ENCODE results near the gene C10orf53. TPM values are rescaled to one million over a fixed set of nuclear protein-coding genes. Genes with fewer than 3 reads are reported as not detected.
"Not testable (repeated sequence)": the region's sequence is repeated elsewhere in the genome, so short reads cannot be mapped to it uniquely, and the experiment has no call there.

The C10orf53 gene
- total RNA-seq, 2 experiments from 2014 or later, result not detected

GRCh38 chr10:49651917-49652316 is 27.5 kb upstream of the C10orf53 start:
- ChIA-PET POLR2A (no interaction called here), CTCF (no interaction called here)

GRCh38 chr10:49652421-49653272 is 26.8 kb upstream of the C10orf53 start:
- POLR2A ChIA-PET, result no interaction called here
- CTCF ChIA-PET, result no interaction called here

- CTCF ChIA-PET, result no interaction called here
- POLR2A ChIA-PET, result no interaction called here
Observed at GRCh38 chr10:49653273-49653929, 26.1 kb upstream of the C10orf53 start.

- ChIA-PET POLR2A (no interaction called here), CTCF (no interaction called here)
Observed at GRCh38 chr10:49654036-49654693, 25.3 kb upstream of the C10orf53 start.

- CTCF ChIA-PET, result no interaction called here
Observed at GRCh38 chr10:49655099-49655498, 24.4 kb upstream of the C10orf53 start.

GRCh38 chr10:49656845-49657493 is 22.5 kb upstream of the C10orf53 start:
- CTCF ChIA-PET, result no interaction called here

More at GRCh38 chr10:49655099-49655498, 24.4 kb upstream of the C10orf53 start:
- POLR2A ChIA-PET, result no interaction called here

GRCh38 chr10:49657606-49658005 is 21.8 kb upstream of the C10orf53 start:
- ChIA-PET CTCF (no interaction called here), POLR2A (no interaction called here)

More at GRCh38 chr10:49656845-49657493, 22.5 kb upstream of the C10orf53 start:
- POLR2A ChIA-PET, result no interaction called here

GRCh38 chr10:49661140-49661856 is 18.2 kb upstream of the C10orf53 start:
- ChIA-PET CTCF (no interaction called here), POLR2A (no interaction called here)

GRCh38 chr10:49662169-49662830 is 17.2 kb upstream of the C10orf53 start:
- ChIA-PET POLR2A (no interaction called here), CTCF (no interaction called here)

- CTCF ChIA-PET, result no interaction called here
Observed at GRCh38 chr10:49663596-49663995, 15.9 kb upstream of the C10orf53 start.

GRCh38 chr10:49664006-49664841 is 15.2 kb upstream of the C10orf53 start:
- ChIA-PET CTCF (no interaction called here), POLR2A (no interaction called here)

More at GRCh38 chr10:49663596-49663995, 15.9 kb upstream of the C10orf53 start:
- POLR2A ChIA-PET, result no interaction called here

- CTCF ChIA-PET, result no interaction called here
- POLR2A ChIA-PET, result no interaction called here
Observed at GRCh38 chr10:49664842-49665355, 14.6 kb upstream of the C10orf53 start.

GRCh38 chr10:49666054-49666615 is 13.3 kb upstream of the C10orf53 start:
- ChIA-PET CTCF (no interaction called here), POLR2A (no interaction called here)

GRCh38 chr10:49666685-49667084 is 12.8 kb upstream of the C10orf53 start:
- ChIA-PET POLR2A (no interaction called here), CTCF (no interaction called here)

GRCh38 chr10:49667991-49668390 is 11.5 kb upstream of the C10orf53 start:
- POLR2A ChIA-PET, result no interaction called here
- CTCF ChIA-PET, result no interaction called here

GRCh38 chr10:49668684-49669083 is 10.8 kb upstream of the C10orf53 start:
- CTCF ChIA-PET, result no interaction called here
- POLR2A ChIA-PET, result no interaction called here

- POLR2A ChIA-PET, result no interaction called here
- CTCF ChIA-PET, result no interaction called here
Observed at GRCh38 chr10:49678827-49679479, 498 bp upstream of the C10orf53 start.

- CTCF ChIA-PET, POLR2A ChIA-PET: not testable (repeated sequence)
Observed at GRCh38 chr10:49682449-49682848, 3.0 kb downstream of the C10orf53 start.
